LNCaP clone FGC (cell line): Measurements from ENCODE around the gene PVALEF.

Source experiments
- DNase-seq: peaks from one replicate; pipeline ENCODE4 v3.0.0-alpha.2; 2011; ENCODE audit warnings: low read depth
- H3K4me3 ChIP-seq: 2 replicates; pipeline ENCODE4 v1.5.1; 2011; ENCODE audit warnings: mild to moderate bottlenecking, low read depth, low read length, control low read depth
- CTCF ChIP-seq: IDR thresholded peaks from 2 replicates; pipeline ENCODE4 v1.5.1; 2012; ENCODE audit warnings: mild to moderate bottlenecking; ENCODE audit not compliant: control insufficient read depth, insufficient read depth; ENCODE audit errors: extremely low read depth

Gene PVALEF

GRCh38 chr17:81134064-81134781, 31.1 kb upstream of the PVALEF start:
- no peak overlapping the region for H3K4me3 ChIP-seq
- TF ChIP-seq CTCF, result no peak
- no peak for DNase-seq

DNA sequence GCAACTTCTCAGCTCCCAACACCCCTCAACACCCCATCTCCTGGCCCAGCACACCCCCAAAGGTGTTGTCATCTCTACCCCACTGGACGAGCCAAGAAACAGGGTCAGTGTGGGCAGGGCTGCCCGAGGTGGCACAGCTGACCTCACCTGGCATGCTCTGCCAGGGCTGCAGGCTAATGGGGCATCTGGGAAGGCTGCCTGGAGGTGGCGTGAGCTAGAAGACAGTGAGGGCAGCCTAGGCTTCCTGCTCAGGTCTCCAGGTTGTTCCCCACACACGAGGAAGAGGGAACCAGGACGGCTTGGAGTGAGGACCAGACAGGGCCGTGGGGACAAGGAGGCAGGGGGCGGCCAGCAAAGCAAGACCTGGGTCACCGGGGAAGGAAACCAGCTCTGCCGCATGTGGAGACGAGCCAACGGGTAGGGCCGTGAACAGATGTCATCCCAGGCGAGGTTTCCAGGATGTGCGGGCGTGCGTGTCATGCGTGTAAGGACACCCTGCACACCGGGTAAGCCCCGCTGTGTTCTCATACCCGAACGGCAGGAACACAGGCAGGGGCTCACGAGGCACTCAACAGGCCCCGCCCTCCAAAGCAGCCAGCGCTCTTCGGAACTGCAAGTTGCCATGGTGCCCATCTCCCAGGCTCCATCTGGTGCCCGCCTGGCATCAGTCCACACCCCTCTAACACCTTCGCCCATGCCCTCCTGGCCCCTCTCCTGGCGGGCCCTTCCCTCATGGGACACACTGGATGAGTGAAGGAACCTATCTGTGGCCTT, 29.6 kb upstream of the PVALEF start:
- TF ChIP-seq CTCF, result no peak
- DNase-seq, result no peak
- no peak overlapping the region for H3K4me3 ChIP-seq

- no peak for TF ChIP-seq CTCF
- no peak overlapping the region for H3K4me3 ChIP-seq
- DNase-seq, result no peak
These were observed 28.9 kb upstream of the PVALEF start for GRCh38 chr17:81136366-81136765.

GRCh38 chr17:81137248-81137647, 28.1 kb upstream of the PVALEF start:
- no peak overlapping the region for H3K4me3 ChIP-seq
- no peak for TF ChIP-seq CTCF
- DNase-seq, result no peak

DNA sequence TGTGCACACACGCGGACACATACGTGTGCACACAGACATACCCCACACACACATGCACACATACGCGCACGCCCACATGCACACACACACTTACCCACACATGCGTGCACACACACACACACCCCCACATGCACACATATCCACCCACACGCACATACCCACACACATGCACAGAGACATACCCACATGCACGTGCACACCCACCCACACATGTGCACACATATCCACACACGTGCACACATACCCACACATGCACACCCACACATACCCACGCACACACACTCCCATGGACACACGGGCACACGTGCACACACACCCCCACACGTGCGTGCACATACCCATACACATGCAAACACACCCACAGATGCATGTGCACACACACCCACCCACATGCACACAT, 27.2 kb upstream of the PVALEF start:
- no peak for DNase-seq
- H3K4me3 ChIP-seq, result no peak overlapping the region
- no peak for TF ChIP-seq CTCF

- no peak for DNase-seq
- no peak for TF ChIP-seq CTCF
- H3K4me3 ChIP-seq, result no peak overlapping the region
These were observed 26.8 kb upstream of the PVALEF start for GRCh38 chr17:81138500-81138899.
